ENCODE data around the gene MXRA7.

Gene MXRA7

DNA sequence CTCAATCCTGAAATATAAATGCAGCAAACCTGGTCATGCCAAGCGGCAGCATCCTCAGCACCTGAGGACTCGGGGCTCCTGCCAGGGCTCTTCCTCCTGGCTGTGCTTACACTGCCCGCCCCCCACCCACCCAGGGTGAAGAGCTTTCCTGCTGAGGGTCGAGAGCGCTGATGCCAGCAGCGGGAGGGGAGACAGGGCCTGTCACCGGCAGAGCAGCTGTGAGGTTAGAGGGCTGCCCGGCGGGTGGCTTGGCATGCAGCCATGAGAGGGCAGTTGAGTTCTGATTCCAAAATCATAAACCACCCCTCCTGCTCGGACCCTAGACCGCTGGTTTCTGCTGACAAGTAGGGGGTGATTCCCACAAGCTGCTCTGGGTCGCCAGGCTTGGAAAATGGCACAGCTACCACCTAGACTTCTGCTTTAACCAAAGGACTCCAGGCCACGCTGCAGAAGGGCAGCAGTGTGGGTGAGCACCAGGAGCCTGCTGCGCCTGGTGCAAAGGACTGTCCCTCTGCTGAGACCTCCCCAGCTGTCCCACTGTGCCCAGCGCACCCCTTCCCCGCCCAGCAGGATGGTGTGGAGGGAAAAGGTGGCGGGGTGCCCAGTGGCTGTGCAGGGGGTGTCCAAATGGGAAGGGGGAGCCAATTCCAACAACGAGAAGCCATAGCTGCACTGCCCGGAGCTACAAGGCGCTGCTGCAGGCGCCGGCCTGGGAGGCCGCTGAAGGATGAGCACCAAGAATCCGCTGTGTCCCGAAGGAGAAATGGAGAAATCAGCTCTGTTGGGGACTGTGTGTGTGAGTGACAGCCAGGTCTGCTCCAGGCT, 26.6 kb downstream of the MXRA7 start:
- H3K4me1 Mint-ChIP-seq, result peaks cover 72% of the 10 kb centered on the region
- H3K27ac Mint-ChIP-seq, result peak overlapping the region; percentile 76 to 93 (median 88)
- no peaks in the 10 kb centered on the region for H3K9me3 Mint-ChIP-seq
- H3K4me3 Mint-ChIP-seq, result no peak overlapping the region
- no peaks in the 10 kb centered on the region for H3K36me3 Mint-ChIP-seq (ENCODE audit: low read depth)
- TF ChIP-seq, protein P1, sequence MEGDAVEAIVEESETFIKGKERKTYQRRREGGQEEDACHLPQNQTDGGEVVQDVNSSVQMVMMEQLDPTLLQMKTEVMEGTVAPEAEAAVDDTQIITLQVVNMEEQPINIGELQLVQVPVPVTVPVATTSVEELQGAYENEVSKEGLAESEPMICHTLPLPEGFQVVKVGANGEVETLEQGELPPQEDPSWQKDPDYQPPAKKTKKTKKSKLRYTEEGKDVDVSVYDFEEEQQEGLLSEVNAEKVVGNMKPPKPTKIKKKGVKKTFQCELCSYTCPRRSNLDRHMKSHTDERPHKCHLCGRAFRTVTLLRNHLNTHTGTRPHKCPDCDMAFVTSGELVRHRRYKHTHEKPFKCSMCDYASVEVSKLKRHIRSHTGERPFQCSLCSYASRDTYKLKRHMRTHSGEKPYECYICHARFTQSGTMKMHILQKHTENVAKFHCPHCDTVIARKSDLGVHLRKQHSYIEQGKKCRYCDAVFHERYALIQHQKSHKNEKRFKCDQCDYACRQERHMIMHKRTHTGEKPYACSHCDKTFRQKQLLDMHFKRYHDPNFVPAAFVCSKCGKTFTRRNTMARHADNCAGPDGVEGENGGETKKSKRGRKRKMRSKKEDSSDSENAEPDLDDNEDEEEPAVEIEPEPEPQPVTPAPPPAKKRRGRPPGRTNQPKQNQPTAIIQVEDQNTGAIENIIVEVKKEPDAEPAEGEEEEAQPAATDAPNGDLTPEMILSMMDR (IDR thresholded peaks at IDR 0.05; ENCODE audit: unreplicated experiment in 3 of 3), result no peak
- H3K27me3 Mint-ChIP-seq (ENCODE audit: low read depth), result no peaks in the 10 kb centered on the region

DNA sequence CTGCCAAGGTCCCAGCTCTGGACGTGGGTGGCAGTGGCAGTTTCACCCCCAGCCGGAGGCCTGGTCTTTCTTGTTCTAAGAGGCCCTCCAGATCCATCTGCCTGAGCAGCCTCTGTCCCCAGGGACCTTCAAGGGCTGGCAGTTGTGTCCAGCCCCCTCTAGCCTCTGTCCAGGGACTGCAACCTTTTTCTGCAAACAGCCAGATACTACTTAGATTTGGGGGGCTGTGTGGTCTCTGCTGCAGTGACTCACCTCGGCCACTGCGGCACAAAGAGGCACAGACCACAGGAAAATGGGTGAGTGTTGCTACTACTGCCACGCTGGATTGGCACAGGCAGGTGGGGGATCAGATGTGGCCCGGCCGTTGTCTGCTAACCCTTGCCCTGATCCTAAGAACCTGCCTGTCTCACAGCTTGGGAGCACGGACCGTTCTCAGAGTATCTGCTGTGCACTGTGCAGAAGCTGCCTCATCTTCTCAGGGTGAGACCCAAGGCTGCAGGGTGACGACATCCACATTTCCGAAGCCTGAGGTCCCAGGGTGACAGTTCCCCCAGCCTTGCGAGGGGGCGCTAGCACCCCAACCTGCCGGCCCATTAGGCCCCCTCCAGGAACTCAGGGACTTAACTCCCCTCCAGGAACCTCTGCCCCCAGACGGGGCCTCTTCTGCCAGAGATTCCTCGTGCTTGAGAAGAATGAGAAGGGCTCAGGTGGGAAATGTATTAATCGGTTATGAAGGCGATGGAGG, 27.6 kb downstream of the MXRA7 start:
- H3K4me3 Mint-ChIP-seq, result no peak overlapping the region
- H3K4me1 Mint-ChIP-seq, result peaks cover 63% of the 10 kb centered on the region
- H3K9me3 Mint-ChIP-seq, result no peaks in the 10 kb centered on the region
- TF ChIP-seq, protein P1 (IDR thresholded peaks at IDR 0.05; ENCODE audit: unreplicated experiment in 3 of 3), result no peak
- no peaks in the 10 kb centered on the region for H3K27me3 Mint-ChIP-seq (ENCODE audit: low read depth)
- H3K36me3 Mint-ChIP-seq (ENCODE audit: low read depth), result no peaks in the 10 kb centered on the region
- peak overlapping the region; percentile 76 to 93 (median 88) for H3K27ac Mint-ChIP-seq

DNA sequence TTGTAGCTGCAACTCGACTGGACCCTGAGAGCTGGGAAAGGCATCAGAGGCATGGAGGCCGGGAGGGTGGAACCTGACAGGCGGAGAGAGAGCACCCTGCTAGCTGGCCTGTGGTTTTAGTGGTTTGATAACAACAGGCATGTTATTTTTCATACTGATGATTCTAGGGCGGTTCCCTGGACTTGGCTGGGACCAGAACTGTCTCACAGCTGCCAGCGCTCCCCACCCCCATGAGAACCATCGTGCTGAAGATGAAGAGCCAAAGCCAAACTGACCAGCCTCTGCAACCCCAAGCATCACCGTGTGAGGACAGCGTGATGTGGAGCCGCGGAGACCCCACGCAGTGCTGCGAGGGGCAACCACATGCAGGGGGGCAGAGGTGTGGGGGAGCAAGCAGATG, 28.5 kb downstream of the MXRA7 start:
- Mint-ChIP-seq H3K27me3 (ENCODE audit: low read depth) (no peaks in the 10 kb centered on the region), H3K4me1 (peaks cover 57% of the 10 kb centered on the region), H3K27ac (peak overlapping the region; percentile 80 to 93 (median 88)), H3K4me3 (peak overlapping the region; percentile 28 to 37 (median 33)), H3K9me3 (no peaks in the 10 kb centered on the region), H3K36me3 (ENCODE audit: low read depth) (no peaks in the 10 kb centered on the region)
- TF ChIP-seq, protein P1 (IDR thresholded peaks at IDR 0.05; ENCODE audit: unreplicated experiment in 3 of 3), result no peak

DNA sequence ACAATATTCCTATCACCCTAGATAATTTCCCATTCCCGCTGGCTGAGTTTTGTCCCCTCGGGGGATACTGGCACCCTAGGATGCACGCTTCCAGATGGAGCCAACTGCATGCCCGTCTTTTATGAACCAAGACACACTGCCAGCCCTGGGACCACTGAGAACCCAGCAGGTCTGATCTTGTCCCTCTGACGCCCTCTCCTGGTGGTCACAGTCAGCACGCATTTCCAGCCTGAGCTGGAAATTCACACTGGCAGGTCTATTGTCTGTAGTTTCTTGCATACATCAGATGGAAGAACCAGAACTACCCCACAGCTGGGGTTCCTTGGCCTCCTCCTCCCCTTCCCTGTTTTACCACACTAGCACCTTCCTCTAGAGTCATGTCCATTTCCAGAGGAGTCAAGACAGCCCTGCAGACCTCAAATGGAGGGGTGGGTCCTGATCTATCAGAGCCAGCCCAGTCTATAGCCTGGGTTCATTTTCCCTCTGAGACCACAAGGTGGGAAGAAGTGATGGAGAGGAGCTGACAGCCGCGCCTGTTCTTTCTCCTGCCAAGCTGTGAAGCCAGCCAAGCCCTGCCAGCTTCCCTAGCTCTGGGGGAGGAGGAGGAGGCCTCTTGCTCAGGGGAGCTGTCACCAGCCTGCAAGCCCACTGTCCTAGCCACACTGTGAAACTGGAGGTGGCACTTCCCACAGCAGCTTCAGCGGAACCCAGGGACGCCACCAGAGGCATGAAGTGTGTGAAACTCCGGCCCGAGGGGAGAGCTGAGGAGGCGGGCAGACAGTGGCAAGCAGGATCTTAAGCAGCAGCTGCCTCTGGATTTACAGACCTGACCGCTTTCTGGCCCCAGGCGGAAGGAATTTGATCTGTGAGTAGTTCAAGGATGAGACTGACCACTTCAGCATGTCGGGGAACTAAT, 29.3 kb downstream of the MXRA7 start:
- Mint-ChIP-seq H3K9me3 (no peaks in the 10 kb centered on the region), H3K4me1 (peaks cover 49% of the 10 kb centered on the region), H3K27ac (peak overlapping the region; percentile 80 to 93 (median 88)), H3K36me3 (ENCODE audit: low read depth) (no peaks in the 10 kb centered on the region), H3K4me3 (peak overlapping the region in 2 of 3 experiments; percentile 28 to 37), H3K27me3 (ENCODE audit: low read depth) (no peaks in the 10 kb centered on the region)
- TF ChIP-seq, protein P1 (IDR thresholded peaks at IDR 0.05; ENCODE audit: unreplicated experiment in 3 of 3), result peak; percentile 67 to 83 (median 74)

DNA sequence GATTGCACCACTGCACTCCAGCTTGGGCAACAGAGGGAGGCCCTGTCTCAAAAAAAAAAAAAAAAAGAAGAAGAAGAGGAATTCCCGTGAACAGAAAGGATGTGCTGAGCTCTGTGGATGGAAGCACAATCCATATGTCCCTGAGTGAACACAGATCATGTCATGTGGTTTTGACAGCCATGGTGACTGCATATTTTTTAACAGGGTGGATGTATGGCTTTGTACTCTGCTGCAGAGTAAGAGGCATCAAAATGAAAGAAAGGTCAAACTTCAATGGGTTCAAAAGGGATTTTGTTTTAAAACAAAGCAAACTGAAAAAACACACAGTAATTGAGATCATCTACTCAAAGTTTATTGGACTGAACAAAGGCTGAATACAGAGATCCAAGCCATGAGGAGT, 31.5 kb downstream of the MXRA7 start:
- Mint-ChIP-seq H3K27me3 (ENCODE audit: low read depth) (no peaks in the 10 kb centered on the region), H3K4me3 (no peak overlapping the region), H3K4me1 (peaks cover 36% of the 10 kb centered on the region), H3K36me3 (ENCODE audit: low read depth) (peaks cover 4% of the 10 kb centered on the region), H3K9me3 (no peaks in the 10 kb centered on the region), H3K27ac (no peak overlapping the region)
- TF ChIP-seq, protein P1 (IDR thresholded peaks at IDR 0.05; ENCODE audit: unreplicated experiment in 3 of 3), result no peak

Measured in nephron (organoid).